Caco-2 (cell line): ENCODE results near the gene BRF1. TPM values are rescaled to one million over a fixed set of nuclear protein-coding genes. Genes with fewer than 3 reads are reported as not detected.

Experiments used
- BruUV-seq: library from RNA; stranded (reverse); fragments of 400-500 nt; replicated peaks from 2 replicates; lab custom pipeline; 2021; lab: Mats Ljungman, UMichigan
- CTCF ChIA-PET: fragments of 300-600 bp; sonication (Branson Sonifier 250); formaldehyde crosslinking; loops from one replicate; lab custom pipeline; 2022; ENCODE audit warnings: antibody characterized with exemption; lab: Charles Lee
- POLR2A ChIA-PET: fragments of 300-600 bp; sonication (Branson Sonifier 250); formaldehyde crosslinking; loops from one replicate; lab custom pipeline; 2022; ENCODE audit warnings: antibody characterized with exemption; lab: Charles Lee
- DNase-seq, 2 experiments: peaks; one replicate each; pipeline versions ENCODE4 v3.0.0 to v3.0.0-alpha.2; 2020 to 2022
- H3K27me3 ChIP-seq: replicated peaks from 2 replicates; pipeline ENCODE4 v1.6.0; 2011; ENCODE audit warnings: low read length; ENCODE audit not compliant: control insufficient read depth, insufficient read depth
- H3K36me3 ChIP-seq: 2 replicates; pipeline ENCODE4 v1.5.1; 2011; ENCODE audit warnings: low read length; ENCODE audit not compliant: control insufficient read depth, insufficient read depth
- H3K4me1 ChIP-seq: fragments of 250-450 bp; sonication (Bioruptor Pico); 2 replicates; pipeline ENCODE4 v1.5.1; 2020; ENCODE audit warnings: mild to moderate bottlenecking
- H3K4me3 ChIP-seq: 2 replicates; pipeline ENCODE4 v1.5.1; 2011; ENCODE audit warnings: low read depth, mild to moderate bottlenecking, control low read depth, low read length
- H3K9me3 ChIP-seq: fragments of 250-450 bp; sonication (Bioruptor Pico); 2 replicates; pipeline ENCODE4 v1.5.1; 2020; ENCODE audit warnings: mild to moderate bottlenecking, moderate library complexity
- H3K27ac Mint-ChIP-seq: one replicate; pipeline ENCODE4 v1.8.0; 2022; ENCODE audit warnings: mixed read lengths; ENCODE audit not compliant: unreplicated experiment
- H3K27me3 Mint-ChIP-seq: one replicate; pipeline ENCODE4 v1.8.0; 2022; ENCODE audit warnings: mixed read lengths; ENCODE audit not compliant: insufficient read depth, unreplicated experiment
- H3K36me3 Mint-ChIP-seq: one replicate; pipeline ENCODE4 v1.8.0; 2022; ENCODE audit warnings: mild to moderate bottlenecking, mixed read lengths; ENCODE audit not compliant: insufficient read depth, unreplicated experiment
- H3K4me1 Mint-ChIP-seq: one replicate; pipeline ENCODE4 v1.8.0; 2022; ENCODE audit warnings: low read depth, mixed read lengths; ENCODE audit not compliant: unreplicated experiment
- H3K4me3 Mint-ChIP-seq: one replicate; pipeline ENCODE4 v1.8.0; 2022; ENCODE audit warnings: mild to moderate bottlenecking, moderate library complexity, mixed read lengths; ENCODE audit not compliant: unreplicated experiment
- H3K9me3 Mint-ChIP-seq: one replicate; pipeline ENCODE4 v1.8.0; 2022; ENCODE audit warnings: mixed read lengths; ENCODE audit not compliant: unreplicated experiment
- intact Hi-C: fragments of 100-400 bp; cut with micrococcal nuclease; formaldehyde crosslinking; loops from one replicate; pipeline ENCODE4 v1.10.0; 2022; ENCODE audit not compliant: unreplicated experiment
- total RNA-seq: library from RNA; stranded (reverse); gene quantifications from 2 replicates; pipeline ENCODE4 v1.2.3, GENCODE V29; 2022
- TF ChIP-seq, protein P1 (sequence below), 2 experiments: fragments of 200-600 bp in 1 of 2; IDR thresholded peaks; 1 replicate in 1 of 2; 2 replicates in 1 of 2; pipeline versions ENCODE4 v1.5.1 to v1.8.0; 2011 to 2022; ENCODE audit warnings: antibody characterized with exemption in 1 of 2, control low read depth in 1 of 2, inconsistent platforms in 1 of 2, low read depth in 1 of 2, low read length in 1 of 2, mild to moderate bottlenecking in 1 of 2, moderate library complexity in 1 of 2; ENCODE audit not compliant: insufficient read depth in 1 of 2, severe bottlenecking in 1 of 2, unreplicated experiment in 1 of 2

The BRF1 gene
- total RNA-seq, 1 experiment from 2014 or later: 43.6 TPM

DNA sequence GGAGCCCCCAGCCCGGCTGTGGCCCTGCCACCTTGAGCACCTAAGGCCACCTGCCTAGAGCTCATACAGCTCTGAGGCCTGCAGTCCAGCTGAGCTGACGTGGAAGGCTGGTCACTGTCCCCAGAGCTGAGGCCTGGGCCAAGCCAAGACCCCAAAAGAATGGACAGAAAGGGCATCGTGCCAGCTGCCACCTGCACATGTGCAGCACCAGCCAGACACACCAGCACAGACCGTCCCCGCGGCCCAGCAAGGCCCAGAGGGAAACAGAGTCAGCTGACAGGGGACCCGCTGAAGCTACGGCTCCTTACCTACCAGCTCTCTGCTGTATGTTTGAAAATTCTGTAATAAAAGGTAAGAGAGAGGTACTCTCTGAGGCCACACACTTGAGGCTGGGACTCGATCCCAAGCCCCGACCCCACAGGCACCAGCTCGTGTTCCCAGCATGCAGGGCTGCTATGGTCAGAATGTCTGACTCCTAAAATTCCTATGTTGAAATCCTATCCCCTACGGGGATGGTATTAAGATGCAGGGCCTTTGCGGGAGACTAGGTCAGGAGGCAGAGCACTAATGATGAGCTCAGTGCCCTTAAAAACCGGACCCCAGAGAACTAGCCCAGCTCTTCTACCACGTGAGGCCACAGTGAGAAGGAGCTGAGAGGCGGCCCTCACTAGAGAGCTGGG, 25.4 kb downstream of the BRF1 start:
- H3K9me3 ChIP-seq: no peaks in the 10 kb centered on the region
- no peak overlapping the region for H3K4me3 Mint-ChIP-seq
- H3K36me3 ChIP-seq: no peaks in the 10 kb centered on the region
- intact Hi-C loops: no loop called here
- H3K4me1 Mint-ChIP-seq: no peaks in the 10 kb centered on the region
- no peak overlapping the region for H3K27ac Mint-ChIP-seq
- H3K27me3 Mint-ChIP-seq: no peaks in the 10 kb centered on the region
- POLR2A ChIA-PET: interaction anchor here (0.5 kb wide), 2 partner anchors 11 to 1930 kb away, joined by 3 to 8 read pairs; no protein-coding TSS in a partner anchor
- TF ChIP-seq, protein P1, sequence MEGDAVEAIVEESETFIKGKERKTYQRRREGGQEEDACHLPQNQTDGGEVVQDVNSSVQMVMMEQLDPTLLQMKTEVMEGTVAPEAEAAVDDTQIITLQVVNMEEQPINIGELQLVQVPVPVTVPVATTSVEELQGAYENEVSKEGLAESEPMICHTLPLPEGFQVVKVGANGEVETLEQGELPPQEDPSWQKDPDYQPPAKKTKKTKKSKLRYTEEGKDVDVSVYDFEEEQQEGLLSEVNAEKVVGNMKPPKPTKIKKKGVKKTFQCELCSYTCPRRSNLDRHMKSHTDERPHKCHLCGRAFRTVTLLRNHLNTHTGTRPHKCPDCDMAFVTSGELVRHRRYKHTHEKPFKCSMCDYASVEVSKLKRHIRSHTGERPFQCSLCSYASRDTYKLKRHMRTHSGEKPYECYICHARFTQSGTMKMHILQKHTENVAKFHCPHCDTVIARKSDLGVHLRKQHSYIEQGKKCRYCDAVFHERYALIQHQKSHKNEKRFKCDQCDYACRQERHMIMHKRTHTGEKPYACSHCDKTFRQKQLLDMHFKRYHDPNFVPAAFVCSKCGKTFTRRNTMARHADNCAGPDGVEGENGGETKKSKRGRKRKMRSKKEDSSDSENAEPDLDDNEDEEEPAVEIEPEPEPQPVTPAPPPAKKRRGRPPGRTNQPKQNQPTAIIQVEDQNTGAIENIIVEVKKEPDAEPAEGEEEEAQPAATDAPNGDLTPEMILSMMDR (IDR thresholded peaks at IDR 0.05; ENCODE audit: insufficient read depth in 1 of 2, low read depth in 1 of 2, low read length in 1 of 2, severe bottlenecking in 1 of 2, unreplicated experiment in 1 of 2): no peak
- H3K4me1 ChIP-seq: no peaks in the 10 kb centered on the region
- DNase-seq: no peak
- no peaks in the 10 kb centered on the region for H3K9me3 Mint-ChIP-seq
- H3K27me3 ChIP-seq: no peaks in the 10 kb centered on the region
- H3K36me3 Mint-ChIP-seq: no peaks in the 10 kb centered on the region
- CTCF ChIA-PET: interaction anchor here (0.6 kb wide), 1 partner anchor 203 kb away, joined by 4 read pairs; no protein-coding TSS in a partner anchor
- no peak overlapping the region for H3K4me3 ChIP-seq
- no TSS peak for BruUV-seq

DNA sequence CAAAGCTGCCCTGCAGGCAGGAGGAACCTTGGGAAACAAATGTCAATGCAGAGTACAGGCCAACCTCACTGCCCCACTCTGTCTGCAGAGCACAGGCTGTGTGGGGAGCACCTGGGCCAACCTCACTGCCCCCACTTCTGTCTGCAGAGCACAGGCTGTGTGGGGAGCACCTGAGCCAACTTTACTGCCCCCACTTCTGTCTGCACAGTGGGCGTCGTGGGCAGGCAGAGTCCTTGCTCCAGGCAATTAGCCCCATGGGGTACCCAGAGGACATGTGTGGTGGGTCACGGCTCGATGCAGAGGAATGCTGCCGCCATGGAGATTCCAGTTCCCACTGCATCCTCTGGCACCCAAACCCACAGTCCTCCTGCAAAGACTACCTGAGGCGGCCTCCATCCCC, 26.2 kb downstream of the BRF1 start:
- Histone ChIP-seq H3K9me3 (no peaks in the 10 kb centered on the region), H3K27me3 (no peaks in the 10 kb centered on the region), H3K36me3 (no peaks in the 10 kb centered on the region), H3K4me1 (no peaks in the 10 kb centered on the region), H3K4me3 (no peak overlapping the region)
- ChIA-PET POLR2A (no interaction called here), CTCF (no interaction called here)
- intact Hi-C loops: no loop called here
- TF ChIP-seq, protein P1 (IDR thresholded peaks at IDR 0.05; ENCODE audit: insufficient read depth in 1 of 2, low read depth in 1 of 2, low read length in 1 of 2, severe bottlenecking in 1 of 2, unreplicated experiment in 1 of 2): no peak
- H3K27ac Mint-ChIP-seq: no peak overlapping the region
- DNase-seq: no peak
- no TSS peak for BruUV-seq
- H3K4me3 Mint-ChIP-seq: no peak overlapping the region
- H3K4me1 Mint-ChIP-seq: no peaks in the 10 kb centered on the region
- no peaks in the 10 kb centered on the region for H3K9me3 Mint-ChIP-seq
- no peaks in the 10 kb centered on the region for H3K36me3 Mint-ChIP-seq
- H3K27me3 Mint-ChIP-seq: no peaks in the 10 kb centered on the region

DNA sequence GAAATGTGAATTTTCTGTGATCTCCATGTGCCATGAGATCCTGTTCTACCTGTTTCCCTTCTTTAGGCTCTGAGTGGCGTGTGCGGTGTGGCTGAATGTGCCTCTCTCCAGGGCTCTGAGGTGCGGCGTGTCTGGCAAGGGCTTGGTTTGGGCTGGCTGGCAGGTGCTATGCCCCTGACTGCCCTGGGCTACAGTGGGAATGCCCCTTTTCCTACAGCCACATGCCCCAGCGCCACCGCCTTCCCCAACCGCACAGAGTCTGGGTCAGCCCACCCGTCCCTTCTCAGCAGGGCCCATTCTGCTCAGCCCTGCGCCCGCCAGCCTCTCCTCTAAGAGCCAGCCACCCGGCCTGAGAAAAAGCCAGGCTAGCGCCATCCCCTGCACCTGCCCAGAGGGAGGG, 27.7 kb downstream of the BRF1 start:
- H3K4me1 ChIP-seq: no peaks in the 10 kb centered on the region

More for the DNA sequence above, 27.7 kb downstream of the BRF1 start:
- DNase-seq: no peak
- H3K27me3 ChIP-seq: no peaks in the 10 kb centered on the region
- Mint-ChIP-seq H3K4me1 (no peaks in the 10 kb centered on the region), H3K27ac (no peak overlapping the region), H3K9me3 (no peaks in the 10 kb centered on the region), H3K36me3 (peaks cover 5% of the 10 kb centered on the region), H3K27me3 (no peaks in the 10 kb centered on the region), H3K4me3 (no peak overlapping the region)
- H3K9me3 ChIP-seq: no peaks in the 10 kb centered on the region
- no peak overlapping the region for H3K4me3 ChIP-seq
- intact Hi-C loops: no loop called here
- ChIA-PET POLR2A (no interaction called here), CTCF (interaction anchor here (1.3 kb wide), 1 partner anchor 24 kb away, joined by 7 read pairs; the partner anchor contains the start of gene BTBD6)
- H3K36me3 ChIP-seq: no peaks in the 10 kb centered on the region
- TF ChIP-seq, protein P1 (IDR thresholded peaks at IDR 0.05; ENCODE audit: insufficient read depth in 1 of 2, low read depth in 1 of 2, low read length in 1 of 2, severe bottlenecking in 1 of 2, unreplicated experiment in 1 of 2): no peak
- BruUV-seq: no TSS peak
